Bronchial epithelial cell (primary cell): ENCODE measurements around the gene ZNF135. TPM values are rescaled to one million over a fixed set of nuclear protein-coding genes. Genes with fewer than 3 reads are reported as not detected.

Experiments
- DNase-seq: peaks from one replicate; pipeline ENCODE4 v3.0.0-alpha.2; 2010; ENCODE audit warnings: low read depth
- FAIRE-seq: peaks from 2 replicates; lab custom pipeline; 2011; peaks lifted over from hg19 to GRCh38; lab: Jason Lieb, UNC
- H3K27me3 ChIP-seq: 2 replicates; pipeline ENCODE4 v1.5.1; 2011; ENCODE audit warnings: low read length; ENCODE audit not compliant: control insufficient read depth, insufficient read depth
- H3K36me3 ChIP-seq: 2 replicates; pipeline ENCODE4 v1.5.1; 2011; ENCODE audit warnings: low read length; ENCODE audit not compliant: control insufficient read depth, insufficient read depth
- H3K4me3 ChIP-seq: 2 replicates; pipeline ENCODE4 v1.5.1; 2011; ENCODE audit warnings: mild to moderate bottlenecking, low read depth, low read length, control low read depth
- CTCF ChIP-seq: IDR thresholded peaks from 2 replicates; pipeline ENCODE4 v1.5.1; 2011; ENCODE audit warnings: mild to moderate bottlenecking, moderate library complexity, low read length, control low read depth, inconsistent platforms; ENCODE audit not compliant: insufficient read depth, severe bottlenecking
- total RNA-seq: library from RNA; depleted of rRNA; stranded (reverse); fragments of >200 nt; gene quantifications from 2 replicates; pipeline ENCODE4 v1.2.1, GENCODE V29; 2014

The ZNF135 gene
- total RNA-seq, 1 donor from 2014 or later: 1.6 TPM

- FAIRE-seq (no peak), DNase-seq (no peak)
- H3K27me3 ChIP-seq: no peaks in the 10 kb centered on the region
- no peaks in the 10 kb centered on the region for H3K36me3 ChIP-seq
- no peak for TF ChIP-seq CTCF
- no peak overlapping the region for H3K4me3 ChIP-seq
These were observed 14.7 kb upstream of the ZNF135 start for GRCh38 chr19:58044391-58044790.

GRCh38 chr19:58044886-58045285 lies 14.2 kb upstream of the ZNF135 start:
- Histone ChIP-seq H3K36me3 (no peaks in the 10 kb centered on the region), H3K4me3 (no peak overlapping the region), H3K27me3 (no peaks in the 10 kb centered on the region)
- DNase-seq (no peak), FAIRE-seq (no peak)
- no peak for TF ChIP-seq CTCF

- no peak for FAIRE-seq
- H3K27me3 ChIP-seq: no peaks in the 10 kb centered on the region
These were observed 13.6 kb upstream of the ZNF135 start for GRCh38 chr19:58045411-58046050.

GRCh38 chr19:58046856-58047255 lies 12.2 kb upstream of the ZNF135 start:
- no peak for TF ChIP-seq CTCF
- DNase-seq (no peak), FAIRE-seq (no peak)
- H3K27me3 ChIP-seq: no peaks in the 10 kb centered on the region
- H3K36me3 ChIP-seq: no peaks in the 10 kb centered on the region
- no peak overlapping the region for H3K4me3 ChIP-seq

More at GRCh38 chr19:58045411-58046050, 13.6 kb upstream of the ZNF135 start:
- Histone ChIP-seq H3K36me3 (no peaks in the 10 kb centered on the region), H3K4me3 (no peak overlapping the region)
- no peak for DNase-seq
- no peak for TF ChIP-seq CTCF

DNA sequence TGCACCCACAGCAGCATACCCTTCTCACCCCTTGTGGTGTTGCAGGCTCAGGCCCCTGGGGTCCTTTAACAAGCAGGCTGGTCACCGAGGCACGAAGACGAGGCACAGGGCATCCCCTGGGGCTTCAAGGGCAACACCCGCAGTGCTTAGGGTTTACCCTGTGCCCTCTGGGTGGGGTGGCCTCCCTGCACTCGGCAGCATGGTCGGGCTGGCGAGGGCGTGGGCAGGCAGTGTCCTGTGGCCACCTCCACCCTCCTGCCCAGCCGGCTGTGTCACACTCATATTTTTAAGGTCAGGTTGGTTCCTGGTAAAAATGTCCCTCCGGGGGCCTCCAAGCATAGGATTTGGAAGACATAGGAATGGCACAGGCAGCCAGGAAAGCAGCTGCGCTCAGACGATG lies 11.4 kb upstream of the ZNF135 start:
- Histone ChIP-seq H3K36me3 (no peaks in the 10 kb centered on the region), H3K27me3 (no peaks in the 10 kb centered on the region), H3K4me3 (no peak overlapping the region)
- TF ChIP-seq CTCF: no peak
- DNase-seq: no peak
- no peak for FAIRE-seq

- DNase-seq (no peak), FAIRE-seq (no peak)
- no peak overlapping the region for H3K4me3 ChIP-seq
- no peaks in the 10 kb centered on the region for H3K27me3 ChIP-seq
- no peak for TF ChIP-seq CTCF
- no peaks in the 10 kb centered on the region for H3K36me3 ChIP-seq
These were observed 6.8 kb upstream of the ZNF135 start for GRCh38 chr19:58052256-58052655.
